Measurements from ENCODE around the gene DIAPH2.

The DIAPH2 gene

GRCh38 chrX:97326456-97326855 lies 641.8 kb downstream of the DIAPH2 start:
- Histone ChIP-seq H3K9me3 (replicated peaks; ENCODE audit: insufficient read depth, low read length) (no peaks in the 10 kb centered on the region), H3K27me3 (replicated peaks; ENCODE audit: insufficient read depth, low read length) (no peaks in the 10 kb centered on the region), H3K4me2 (ENCODE audit: low read depth, low read length) (peak overlapping the region; percentile 40), H2AFZ (ENCODE audit: low read length) (no peak overlapping the region), H3F3A (ENCODE audit: insufficient read depth, low read length) (peaks cover 4% of the 10 kb centered on the region), H3K4me1 (ENCODE audit: low read length) (peaks cover 10% of the 10 kb centered on the region), H3K27ac (ENCODE audit: low read length) (peak overlapping the region; percentile 55; the same call in 1 of the 2 replicates), H3K4me3 (ENCODE audit: low read length) (peak overlapping the region; percentile 1; the same call in 1 of the 2 replicates), H3K9ac (ENCODE audit: low read length) (no peak overlapping the region), H3K9me2 (replicated peaks; ENCODE audit: insufficient read depth, low read length) (no peaks in the 10 kb centered on the region), H4K20me1 (ENCODE audit: insufficient read depth, low read length) (no peaks in the 10 kb centered on the region), H3K79me2 (ENCODE audit: low read length) (no peaks in the 10 kb centered on the region), H3K36me3 (replicated peaks; ENCODE audit: insufficient read depth, low read length) (no peaks in the 10 kb centered on the region)
- TF ChIP-seq CTCF (IDR thresholded peaks at IDR 0.05; ENCODE audit: low read length): no peak
- no peak for TF ChIP-seq EZH2 (optimal IDR thresholded peaks at IDR 0.05; ENCODE audit: low read depth, low read length)
- no peak for TF ChIP-seq EZH2phosphoT487 (IDR thresholded peaks at IDR 0.05; ENCODE audit: low read length)
- peak; percentile 93 for DNase-seq

- Histone ChIP-seq H3F3A (ENCODE audit: insufficient read depth, low read length) (peaks cover 4% of the 10 kb centered on the region), H3K4me1 (ENCODE audit: low read length) (peaks cover 10% of the 10 kb centered on the region), H3K9me2 (replicated peaks; ENCODE audit: insufficient read depth, low read length) (no peaks in the 10 kb centered on the region), H3K36me3 (replicated peaks; ENCODE audit: insufficient read depth, low read length) (no peaks in the 10 kb centered on the region), H4K20me1 (ENCODE audit: insufficient read depth, low read length) (no peaks in the 10 kb centered on the region), H3K79me2 (ENCODE audit: low read length) (no peaks in the 10 kb centered on the region), H3K9me3 (replicated peaks; ENCODE audit: insufficient read depth, low read length) (no peaks in the 10 kb centered on the region), H3K4me2 (ENCODE audit: low read depth, low read length) (no peak overlapping the region), H3K9ac (ENCODE audit: low read length) (no peak overlapping the region), H3K27me3 (replicated peaks; ENCODE audit: insufficient read depth, low read length) (no peaks in the 10 kb centered on the region), H3K4me3 (ENCODE audit: low read length) (no peak overlapping the region), H3K27ac (ENCODE audit: low read length) (no peak overlapping the region), H2AFZ (ENCODE audit: low read length) (no peak overlapping the region)
- TF ChIP-seq EZH2phosphoT487 (IDR thresholded peaks at IDR 0.05; ENCODE audit: low read length): no peak
- TF ChIP-seq CTCF (IDR thresholded peaks at IDR 0.05; ENCODE audit: low read length): no peak
- TF ChIP-seq EZH2 (optimal IDR thresholded peaks at IDR 0.05; ENCODE audit: low read depth, low read length): no peak
- DNase-seq: no peak
Observed at GRCh38 chrX:97328853-97329390, 644.3 kb downstream of the DIAPH2 start.

- Histone ChIP-seq H3K4me1 (ENCODE audit: low read length) (peaks cover 10% of the 10 kb centered on the region), H3K9me2 (replicated peaks; ENCODE audit: insufficient read depth, low read length) (no peaks in the 10 kb centered on the region), H3K27me3 (replicated peaks; ENCODE audit: insufficient read depth, low read length) (no peaks in the 10 kb centered on the region), H2AFZ (ENCODE audit: low read length) (no peak overlapping the region), H3K79me2 (ENCODE audit: low read length) (no peaks in the 10 kb centered on the region), H3K36me3 (replicated peaks; ENCODE audit: insufficient read depth, low read length) (no peaks in the 10 kb centered on the region), H3K9me3 (replicated peaks; ENCODE audit: insufficient read depth, low read length) (no peaks in the 10 kb centered on the region), H3F3A (ENCODE audit: insufficient read depth, low read length) (peaks cover 4% of the 10 kb centered on the region), H3K9ac (ENCODE audit: low read length) (no peak overlapping the region), H3K4me2 (ENCODE audit: low read depth, low read length) (no peak overlapping the region), H4K20me1 (ENCODE audit: insufficient read depth, low read length) (no peaks in the 10 kb centered on the region), H3K27ac (ENCODE audit: low read length) (no peak overlapping the region), H3K4me3 (ENCODE audit: low read length) (no peak overlapping the region)
- no peak for DNase-seq
- TF ChIP-seq EZH2 (optimal IDR thresholded peaks at IDR 0.05; ENCODE audit: low read depth, low read length): no peak
- TF ChIP-seq CTCF (IDR thresholded peaks at IDR 0.05; ENCODE audit: low read length): no peak
- no peak for TF ChIP-seq EZH2phosphoT487 (IDR thresholded peaks at IDR 0.05; ENCODE audit: low read length)
Observed at GRCh38 chrX:97330151-97330550, 645.5 kb downstream of the DIAPH2 start.
